Memory B cell (primary cell): ENCODE measurements around the gene KLRC4.
A peak's percentile ranks its signal among the peaks of the same experiment; 100 is the strongest.
"Not testable (repeated sequence)": the region's sequence is repeated elsewhere in the genome, so short reads cannot be mapped to it uniquely, and the experiment has no call there.

ENCODE experiments used
- ATAC-seq: fragments of 150-1000 bp; cut with Tn5 transposase; 2 replicates; pipeline ENCODE4 v1.10.0; 2021; ENCODE audit warnings: low read depth, mild to moderate bottlenecking, moderate library complexity
- DNase-seq, 2 donors: peaks; one replicate each; pipeline ENCODE4 v3.0.0; 2022; ENCODE audit warnings: low spot score in 2 of 2
- H3K27ac Mint-ChIP-seq: one replicate; pipeline ENCODE4 v1.8.0; 2022; ENCODE audit warnings: mild to moderate bottlenecking, moderate library complexity, mixed read lengths
- H3K27me3 Mint-ChIP-seq: one replicate; pipeline ENCODE4 v1.8.0; 2022; ENCODE audit warnings: mixed read lengths
- H3K36me3 Mint-ChIP-seq: one replicate; pipeline ENCODE4 v1.8.0; 2022; ENCODE audit warnings: mild to moderate bottlenecking, mixed read lengths
- H3K4me1 Mint-ChIP-seq: one replicate; pipeline ENCODE4 v1.8.0; 2022; ENCODE audit warnings: mixed read lengths
- H3K4me3 Mint-ChIP-seq: one replicate; pipeline ENCODE4 v1.8.0; 2022; ENCODE audit warnings: mild to moderate bottlenecking, moderate library complexity, mixed read lengths
- H3K9me3 Mint-ChIP-seq: one replicate; pipeline ENCODE4 v1.8.0; 2022; ENCODE audit warnings: mixed read lengths

KLRC4 gene

GRCh38 chr12:10390991-10391390 is 18.6 kb downstream of the KLRC4 start:
- not testable (repeated sequence) for H3K9me3 Mint-ChIP-seq, H3K36me3 Mint-ChIP-seq, DNase-seq, H3K27me3 Mint-ChIP-seq, H3K27ac Mint-ChIP-seq, H3K4me3 Mint-ChIP-seq, ATAC-seq
- H3K4me1 Mint-ChIP-seq, result peaks cover 14% of the 10 kb centered on the region

DNA sequence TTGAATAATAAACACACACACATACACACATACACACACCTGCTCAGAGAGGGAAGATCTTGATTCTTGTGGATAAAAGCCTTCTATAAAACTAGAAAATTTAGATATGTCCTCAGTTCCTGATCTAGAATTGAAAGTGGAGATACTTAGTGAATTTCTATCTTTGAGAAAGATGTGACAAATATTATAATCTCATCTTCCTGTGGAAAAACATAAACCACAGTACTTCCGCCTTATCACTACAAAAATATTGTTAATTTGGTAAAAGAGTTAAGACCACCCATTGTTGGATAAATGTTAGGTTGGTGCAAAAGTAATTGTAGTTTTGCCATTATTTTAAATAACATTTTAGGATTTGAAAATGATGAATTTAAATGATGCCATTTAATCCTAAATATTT is 19.7 kb downstream of the KLRC4 start, which contains the start of gene KLRK1:
Gene KLRK1 (minus strand): TSS at position 138 of the 400 bp plus-strand sequence. CDS start 1,231 bp downstream, outside the sequence.
- H3K4me1 Mint-ChIP-seq, result peaks cover 5% of the 10 kb centered on the region
- H3K36me3 Mint-ChIP-seq, result peaks cover 2% of the 10 kb centered on the region
- peak within 1 kb of the TSS; percentile 62 for H3K27ac Mint-ChIP-seq
- H3K4me3 Mint-ChIP-seq, result peak within 1 kb of the TSS; percentile 66
- no peaks in the 10 kb centered on the region for H3K27me3 Mint-ChIP-seq
- no peaks in the 10 kb centered on the region for H3K9me3 Mint-ChIP-seq
- no peak for DNase-seq
- ATAC-seq, result no peak

DNA sequence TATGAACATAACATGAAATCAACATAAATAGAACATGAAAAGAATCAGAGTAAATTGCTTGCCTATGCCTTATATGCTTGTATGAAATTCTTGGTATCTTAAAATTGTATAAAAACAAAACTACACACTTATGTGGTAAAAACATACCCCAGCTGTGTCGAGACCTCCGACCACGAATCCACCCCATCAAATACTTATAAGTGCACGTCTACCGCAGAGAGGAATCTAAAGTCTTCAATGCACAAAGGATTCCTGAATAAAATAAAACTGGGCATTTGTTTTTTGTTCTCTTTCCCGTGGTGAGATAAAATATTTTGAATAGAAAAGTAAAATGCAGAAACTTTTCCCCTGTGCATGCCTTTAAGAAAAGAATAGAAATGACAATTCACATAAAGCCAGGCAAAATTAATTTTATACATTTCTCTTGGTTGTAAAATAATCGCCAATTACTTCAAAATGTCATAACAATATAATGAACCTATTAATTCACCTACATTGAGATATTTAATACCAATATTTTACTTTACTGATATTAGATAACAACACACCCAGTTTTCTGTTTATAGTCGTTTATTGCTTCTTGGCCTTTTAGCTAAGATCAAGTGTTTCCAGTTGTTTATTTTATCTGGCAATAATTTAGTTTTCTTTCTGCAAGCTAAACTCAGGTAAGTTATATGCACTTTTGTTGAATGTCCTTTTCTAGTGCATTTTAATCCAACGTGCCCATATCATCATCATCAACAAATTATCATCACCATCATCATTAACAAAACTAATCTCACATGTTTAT is 20.7 kb downstream of the KLRC4 start:
- no peaks in the 10 kb centered on the region for H3K27me3 Mint-ChIP-seq
- peaks cover 2% of the 10 kb centered on the region for H3K36me3 Mint-ChIP-seq
- no peaks in the 10 kb centered on the region for H3K4me1 Mint-ChIP-seq
- H3K27ac Mint-ChIP-seq, result peak overlapping the region; percentile 62
- DNase-seq (no peak), ATAC-seq (no peak)
- H3K9me3 Mint-ChIP-seq, result peaks cover 1% of the 10 kb centered on the region
- H3K4me3 Mint-ChIP-seq, result peak overlapping the region; percentile 66

GRCh38 chr12:10387498-10387897 is 22.1 kb downstream of the KLRC4 start:
- Mint-ChIP-seq H3K27ac (peak overlapping the region; percentile 31), H3K4me3 (peak overlapping the region; percentile 32)
- H3K27me3 Mint-ChIP-seq, DNase-seq, H3K9me3 Mint-ChIP-seq, H3K4me1 Mint-ChIP-seq, ATAC-seq, H3K36me3 Mint-ChIP-seq: not testable (repeated sequence)

DNA sequence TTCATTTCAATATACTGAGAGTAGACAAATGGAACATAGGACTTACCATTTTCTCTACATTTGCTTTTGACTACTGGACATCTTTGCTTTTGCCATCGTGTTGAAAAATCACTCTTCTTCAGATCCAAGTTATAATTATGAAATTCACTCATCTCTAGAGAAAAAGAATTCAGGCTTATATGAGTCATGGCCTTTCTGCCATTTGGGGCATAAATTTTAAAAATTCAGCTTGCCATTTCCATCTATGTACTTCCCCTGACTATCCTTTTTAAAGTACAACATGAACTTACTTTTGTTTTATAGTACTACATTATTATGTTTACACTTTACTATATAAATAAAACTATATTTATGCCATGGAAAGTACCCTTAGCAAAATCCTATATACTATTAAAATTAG is 22.7 kb downstream of the KLRC4 start:
- H3K27ac Mint-ChIP-seq, result no peak overlapping the region
- H3K4me3 Mint-ChIP-seq, result no peak overlapping the region
- H3K4me1 Mint-ChIP-seq, result no peaks in the 10 kb centered on the region
- H3K9me3 Mint-ChIP-seq, result peaks cover 1% of the 10 kb centered on the region
- peaks cover 2% of the 10 kb centered on the region for H3K36me3 Mint-ChIP-seq
- ATAC-seq, result no peak
- no peak for DNase-seq
- no peaks in the 10 kb centered on the region for H3K27me3 Mint-ChIP-seq

DNA sequence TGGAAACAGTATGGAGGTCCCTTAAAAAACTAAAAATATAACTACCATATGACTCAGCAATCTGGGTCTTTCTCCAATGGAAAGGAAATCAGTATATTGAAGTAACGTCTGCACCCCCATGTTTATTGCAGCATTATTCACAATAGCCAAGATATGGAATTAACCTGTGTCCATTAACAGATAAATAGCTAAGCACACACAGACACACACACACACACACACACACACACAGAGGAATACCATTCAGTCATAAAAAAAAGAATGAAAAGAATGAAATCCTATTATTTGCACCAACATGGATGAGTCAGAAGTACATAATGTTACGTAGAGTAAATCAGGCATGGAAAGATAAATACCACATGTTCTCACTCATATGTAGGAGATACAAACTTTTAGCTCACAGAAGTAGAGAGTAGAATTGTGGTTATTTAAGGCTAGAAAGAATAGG is 24.4 kb downstream of the KLRC4 start:
- H3K36me3 Mint-ChIP-seq, result peaks cover 5% of the 10 kb centered on the region
- peak overlapping the region; percentile 2 for H3K4me3 Mint-ChIP-seq
- peaks cover 1% of the 10 kb centered on the region for H3K9me3 Mint-ChIP-seq
- H3K4me1 Mint-ChIP-seq, result no peaks in the 10 kb centered on the region
- DNase-seq, result no peak
- no peak overlapping the region for H3K27ac Mint-ChIP-seq
- H3K27me3 Mint-ChIP-seq, result no peaks in the 10 kb centered on the region
- no peak for ATAC-seq

DNA sequence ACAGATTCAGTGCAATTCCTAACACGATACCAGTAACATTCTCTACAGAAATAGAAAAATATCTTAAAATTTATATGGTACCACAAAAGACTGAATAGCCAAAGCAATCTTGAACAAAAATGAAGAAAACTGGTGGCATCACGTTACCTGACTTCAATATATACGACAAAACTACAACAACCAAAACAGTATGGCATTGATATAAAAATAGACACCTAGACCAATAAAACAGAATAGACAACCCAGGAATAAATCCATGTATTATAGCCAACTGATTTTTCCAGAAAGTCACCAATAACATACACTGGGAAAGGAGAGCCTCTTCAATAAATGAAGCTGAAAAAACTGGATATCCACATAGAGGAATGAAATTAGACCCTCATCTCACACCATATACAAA is 25.4 kb downstream of the KLRC4 start:
- H3K9me3 Mint-ChIP-seq, result peaks cover 1% of the 10 kb centered on the region
- DNase-seq (no peak), ATAC-seq (no peak)
- H3K27ac Mint-ChIP-seq, result no peak overlapping the region
- no peaks in the 10 kb centered on the region for H3K4me1 Mint-ChIP-seq
- no peak overlapping the region for H3K4me3 Mint-ChIP-seq
- H3K27me3 Mint-ChIP-seq, result no peaks in the 10 kb centered on the region
- peaks cover 5% of the 10 kb centered on the region for H3K36me3 Mint-ChIP-seq

- Mint-ChIP-seq H3K36me3 (peaks cover 5% of the 10 kb centered on the region), H3K27ac (no peak overlapping the region), H3K4me3 (no peak overlapping the region), H3K9me3 (peaks cover 1% of the 10 kb centered on the region), H3K4me1 (no peaks in the 10 kb centered on the region), H3K27me3 (no peaks in the 10 kb centered on the region)
- DNase-seq (no peak), ATAC-seq (no peak)
Measured at GRCh38 chr12:10381928-10382628, 27.5 kb downstream of the KLRC4 start.

- H3K27ac Mint-ChIP-seq, ATAC-seq: not testable (repeated sequence)
Measured at GRCh38 chr12:10378737-10379136, 30.8 kb downstream of the KLRC4 start.

GRCh38 chr12:10374624-10375018 is 34.9 kb downstream of the KLRC4 start:
- Mint-ChIP-seq H3K36me3 (peaks cover 3% of the 10 kb centered on the region), H3K4me3 (no peak overlapping the region), H3K4me1 (peaks cover 9% of the 10 kb centered on the region), H3K27me3 (no peaks in the 10 kb centered on the region), H3K9me3 (no peaks in the 10 kb centered on the region), H3K27ac (no peak overlapping the region)
- DNase-seq, result no peak
- ATAC-seq, result no peak

More at GRCh38 chr12:10378737-10379136, 30.8 kb downstream of the KLRC4 start:
- not testable (repeated sequence) for H3K4me3 Mint-ChIP-seq, H3K36me3 Mint-ChIP-seq, H3K4me1 Mint-ChIP-seq, DNase-seq, H3K27me3 Mint-ChIP-seq, H3K9me3 Mint-ChIP-seq

- Mint-ChIP-seq H3K36me3 (peaks cover 13% of the 10 kb centered on the region), H3K9me3 (peaks cover 4% of the 10 kb centered on the region), H3K27ac (peak overlapping the region; percentile 29), H3K4me3 (no peak overlapping the region), H3K27me3 (no peaks in the 10 kb centered on the region), H3K4me1 (peaks cover 9% of the 10 kb centered on the region)
- no peak for DNase-seq
- peak; percentile 26 for ATAC-seq
Measured at GRCh38 chr12:10372559-10372958, 37.0 kb downstream of the KLRC4 start.

GRCh38 chr12:10371893-10372535 is 37.5 kb downstream of the KLRC4 start:
- H3K36me3 Mint-ChIP-seq, result peaks cover 13% of the 10 kb centered on the region
- not testable (repeated sequence) for H3K27ac Mint-ChIP-seq, DNase-seq, H3K9me3 Mint-ChIP-seq, H3K27me3 Mint-ChIP-seq, H3K4me1 Mint-ChIP-seq, H3K4me3 Mint-ChIP-seq, ATAC-seq

DNA sequence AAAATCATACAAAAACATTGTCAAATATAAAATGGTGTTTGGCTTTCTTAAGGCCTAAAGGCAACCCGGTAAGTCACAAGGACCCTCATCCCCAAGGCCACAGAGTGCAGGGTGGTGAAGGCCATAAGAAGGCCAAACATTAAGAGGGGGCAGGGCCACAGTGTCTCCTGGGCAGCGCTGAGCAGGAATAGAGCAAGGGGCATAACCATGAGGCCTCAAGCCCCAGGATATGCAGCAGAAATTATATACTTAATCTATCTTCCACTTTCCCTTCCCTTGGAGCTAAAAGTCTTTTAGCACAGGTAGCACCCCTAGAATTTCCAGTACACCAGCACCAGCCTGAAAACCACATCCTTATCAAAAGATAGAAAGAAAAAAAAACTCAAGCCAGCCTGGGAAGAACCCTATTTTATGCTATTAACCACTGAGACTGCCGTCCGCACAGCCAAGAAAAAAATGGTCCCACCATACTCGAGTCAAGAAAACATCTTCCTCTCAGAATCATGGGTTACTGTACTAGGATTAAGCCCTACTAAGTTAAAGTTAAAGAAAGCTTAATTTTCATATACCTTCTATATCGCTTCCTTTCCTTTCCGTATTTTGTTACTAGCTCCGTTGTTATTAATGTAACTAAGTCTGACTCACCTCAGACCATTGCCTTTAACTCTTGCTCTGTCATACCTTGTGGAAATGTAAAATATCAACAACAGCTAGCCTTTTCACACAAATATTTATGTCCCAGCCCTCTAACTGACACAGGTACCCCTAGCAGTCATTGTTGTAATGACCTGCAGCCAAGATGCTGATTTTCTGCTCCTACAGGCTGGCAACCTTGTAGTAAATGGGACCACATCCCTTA is 39.8 kb downstream of the KLRC4 start:
- no peak overlapping the region for H3K27ac Mint-ChIP-seq
- no peaks in the 10 kb centered on the region for H3K27me3 Mint-ChIP-seq
- peaks cover 4% of the 10 kb centered on the region for H3K9me3 Mint-ChIP-seq
- ATAC-seq, result no peak
- no peak overlapping the region for H3K4me3 Mint-ChIP-seq
- H3K4me1 Mint-ChIP-seq, result peaks cover 9% of the 10 kb centered on the region
- peaks cover 13% of the 10 kb centered on the region for H3K36me3 Mint-ChIP-seq
- no peak for DNase-seq
